Measurements from ENCODE around the gene BPTF.

DNA sequence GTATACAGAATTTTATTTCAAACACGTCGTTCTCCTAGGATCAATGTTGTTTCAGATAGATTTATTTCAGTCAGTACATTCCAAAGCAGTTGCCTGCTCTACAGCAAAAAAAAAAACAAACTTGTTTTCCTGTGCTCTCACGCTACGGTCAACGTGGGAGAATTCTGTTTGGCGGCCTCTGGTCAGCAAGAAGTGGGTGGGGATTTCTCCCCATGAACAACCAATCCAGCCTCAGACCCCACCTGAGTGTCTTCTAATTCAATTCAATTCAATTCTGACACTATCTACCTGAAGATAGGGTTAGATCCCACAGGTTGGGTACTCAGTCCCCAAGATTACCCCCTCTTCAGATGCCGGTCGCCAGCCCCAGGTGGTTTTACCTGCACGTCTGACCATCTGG, 148.9 kb downstream of the BPTF start:
- TF ChIP-seq EZH2 (IDR thresholded peaks at IDR 0.05): no peak
- no peak for TF ChIP-seq POLR2AphosphoS5 (IDR thresholded peaks at IDR 0.05; ENCODE audit: borderline replicate concordance, low read depth, low read length)
- no peak for TF ChIP-seq FOXP2 (optimal IDR thresholded peaks at IDR 0.05; ENCODE audit: control extremely low read depth, extremely low read length, insufficient read depth)
